ENCODE measurements around the gene KCNJ2.

DNA sequence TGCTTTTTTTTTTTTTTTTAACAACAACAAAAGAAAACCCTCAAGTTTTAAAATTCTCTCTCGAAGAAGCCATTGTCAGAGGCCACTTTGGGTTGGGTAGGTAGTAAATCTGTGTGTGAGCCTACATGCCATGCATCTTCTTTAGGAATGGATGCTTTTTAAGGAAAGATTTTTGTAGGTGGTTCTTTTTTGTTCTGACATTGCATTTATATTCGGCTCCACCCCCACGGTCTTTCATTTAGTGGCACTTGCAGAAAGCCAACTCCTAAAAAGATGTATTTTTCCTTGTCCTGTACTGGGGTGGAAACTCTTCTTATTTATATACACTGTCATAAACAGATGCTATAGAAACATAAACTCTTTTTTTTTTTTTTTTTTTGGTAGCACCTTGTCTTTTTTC lies 35.1 kb downstream of the KCNJ2 start:
- TF ChIP-seq TAF1 (IDR thresholded peaks at IDR 0.05; ENCODE audit: borderline replicate concordance, low read depth, low read length) (no peak), POLR2A (IDR thresholded peaks at IDR 0.05; ENCODE audit: low read depth, low read length) (no peak), POLR2AphosphoS5 (IDR thresholded peaks at IDR 0.05; ENCODE audit: low read depth, low read length) (no peak)

Data from GM12892 (cell line).